Type B pancreatic cell (in vitro differentiated cells): ENCODE data around the gene TRIM4. TPM values are rescaled to one million over a fixed set of nuclear protein-coding genes. Genes with fewer than 3 reads are reported as not detected.

Source experiments
- DNase-seq: peaks from one replicate; pipeline ENCODE4 v3.0.0; 2021; ENCODE audit warnings: mixed read lengths; ENCODE audit not compliant: unreplicated experiment; ENCODE audit errors: extremely low spot score
- H3K27ac Mint-ChIP-seq: 2 replicates; pipeline ENCODE4 v1.8.0; 2021; ENCODE audit warnings: mild to moderate bottlenecking, mixed read lengths
- H3K27me3 Mint-ChIP-seq: 2 replicates; pipeline ENCODE4 v1.8.0; 2021; ENCODE audit warnings: mixed read lengths
- H3K36me3 Mint-ChIP-seq: 2 replicates; pipeline ENCODE4 v1.8.0; 2021; ENCODE audit warnings: mixed read lengths
- H3K4me1 Mint-ChIP-seq: one replicate; pipeline ENCODE4 v1.8.0; 2021; ENCODE audit warnings: mixed read lengths; ENCODE audit not compliant: unreplicated experiment
- H3K4me3 Mint-ChIP-seq: 2 replicates; pipeline ENCODE4 v1.8.0; 2021; ENCODE audit warnings: mild to moderate bottlenecking, mixed read lengths
- H3K9me3 Mint-ChIP-seq: 2 replicates; pipeline ENCODE4 v1.8.0; 2021; ENCODE audit warnings: mixed read lengths
- CTCF ChIP-seq: fragments of 200-600 bp; sonication (generic); conservative IDR thresholded peaks from 2 replicates; pipeline ENCODE4 v1.5.0; 2021; ENCODE audit warnings: antibody characterized with exemption, mild to moderate bottlenecking
- total RNA-seq: library from RNA; stranded (reverse); gene quantifications from 2 replicates; pipeline ENCODE4 v1.2.1, GENCODE V29; 2021; ENCODE audit warnings: low replicate concordance

The TRIM4 gene
- total RNA-seq, 1 donor from 2014 or later, result 13.0 TPM

GRCh38 chr7:99843808-99844207 lies 75.5 kb downstream of the TRIM4 start:
- Mint-ChIP-seq H3K27ac (no peak overlapping the region), H3K9me3 (no peaks in the 10 kb centered on the region), H3K4me3 (no peak overlapping the region), H3K27me3 (peaks cover 22% of the 10 kb centered on the region), H3K4me1 (no peaks in the 10 kb centered on the region), H3K36me3 (no peaks in the 10 kb centered on the region)
- no peak for DNase-seq
- no peak for TF ChIP-seq CTCF

- H3K36me3 Mint-ChIP-seq, result no peaks in the 10 kb centered on the region
- H3K4me3 Mint-ChIP-seq, result no peak overlapping the region
- no peak overlapping the region for H3K27ac Mint-ChIP-seq
- DNase-seq, result no peak
- H3K27me3 Mint-ChIP-seq, result peaks cover 19% of the 10 kb centered on the region
- no peaks in the 10 kb centered on the region for H3K9me3 Mint-ChIP-seq
- TF ChIP-seq CTCF, result no peak
- H3K4me1 Mint-ChIP-seq, result peaks cover 3% of the 10 kb centered on the region
These were observed 76.4 kb downstream of the TRIM4 start for GRCh38 chr7:99842926-99843325.

Other genes starting within 250 kb of the TRIM4 start
- 33.1 and 53.0 TPM in 2 replicates for gene CYP3A5, start 239.5 kb downstream of the TRIM4 start, total RNA-seq
- gene CYP3A7, start 184.3 kb downstream of the TRIM4 start, total RNA-seq, result 0.46 and 2.3 TPM in 2 replicates
- gene CYP3A4, start 135.3 kb downstream of the TRIM4 start, total RNA-seq, result 4.2 and 10.0 TPM in 2 replicates
- not detected in 2 replicates for gene CYP3A43, start 91.5 kb downstream of the TRIM4 start, total RNA-seq
- not detected in 2 replicates for gene OR2AE1, start 42.5 kb downstream of the TRIM4 start, total RNA-seq
- gene GJC3, start 10.1 kb upstream of the TRIM4 start, total RNA-seq, result not detected in 2 replicates
- gene AZGP1, start 56.5 kb upstream of the TRIM4 start, total RNA-seq, result 0.50 and 0.60 TPM in 2 replicates
- gene ZKSCAN1, start 96.1 kb upstream of the TRIM4 start, total RNA-seq, result 157 and 170 TPM in 2 replicates
- 11.9 and 16.4 TPM in 2 replicates for gene ZSCAN21, start 130.2 kb upstream of the TRIM4 start, total RNA-seq
- gene ZNF3, start 162.2 kb upstream of the TRIM4 start, total RNA-seq, result 52.8 and 66.6 TPM in 2 replicates
- 87.0 and 120 TPM in 2 replicates for gene COPS6, start 169.4 kb upstream of the TRIM4 start, total RNA-seq
- 121 and 244 TPM in 2 replicates for gene MCM7, start 181.9 kb upstream of the TRIM4 start, total RNA-seq
- gene AP4M1, start 182.1 kb upstream of the TRIM4 start, total RNA-seq, result 25.7 and 28.5 TPM in 2 replicates
- 50.9 and 77.7 TPM in 2 replicates for gene TAF6, start 199.8 kb upstream of the TRIM4 start, total RNA-seq
- 7.2 and 36.0 TPM in 2 replicates for gene CNPY4, start 200.1 kb upstream of the TRIM4 start, total RNA-seq
- gene MBLAC1, start 207.4 kb upstream of the TRIM4 start, total RNA-seq, result 2.7 and 2.8 TPM in 2 replicates
- gene LAMTOR4, start 229.4 kb upstream of the TRIM4 start, total RNA-seq, result 96.7 and 109 TPM in 2 replicates
- 21.3 and 35.2 TPM in 2 replicates for gene TRAPPC14, start 239.2 kb upstream of the TRIM4 start, total RNA-seq
- 7.2 and 7.4 TPM in 2 replicates for gene GAL3ST4, start 249.1 kb upstream of the TRIM4 start, total RNA-seq